PC-3 (cell line): Measurements from ENCODE around the gene IFT20. TPM values are rescaled to one million over a fixed set of nuclear protein-coding genes. Genes with fewer than 3 reads are reported as not detected.
A peak's percentile ranks its signal among the peaks of the same experiment; 100 is the strongest.

Experiments
- ATAC-seq: fragments of 200-7000 bp; cut with Tn5 transposase; 2 replicates; pipeline ENCODE4 v1.9.1; 2020; ENCODE audit warnings: mild to moderate bottlenecking, moderate library complexity
- BruUV-seq: library from RNA; stranded (reverse); fragments of 400-500 nt; replicated peaks from 2 replicates; lab custom pipeline; 2021; lab: Mats Ljungman, UMichigan
- CTCF ChIA-PET: fragments of 300-600 bp; sonication (Branson Sonifier 250); formaldehyde crosslinking; loops from one replicate; lab custom pipeline; 2022; ENCODE audit warnings: antibody characterized with exemption; lab: Charles Lee
- POLR2A ChIA-PET: fragments of 300-600 bp; sonication (Branson Sonifier 250); formaldehyde crosslinking; loops from one replicate; lab custom pipeline; 2022; ENCODE audit warnings: antibody characterized with exemption; ENCODE audit not compliant: unreplicated experiment; lab: Charles Lee
- DNase-seq: peaks from one replicate; pipeline ENCODE4 v3.0.0-alpha.2; 2015
- H2AFZ ChIP-seq: fragments of 300-600 bp; sonication (generic); 2 replicates; pipeline ENCODE4 v1.6.0; 2016; ENCODE audit warnings: antibody characterized with exemption, low read length
- H3F3A ChIP-seq: fragments of 300-600 bp; sonication (generic); one replicate; pipeline ENCODE4 v1.6.0; 2017; ENCODE audit warnings: antibody characterized with exemption, low read length, control low read depth, mild to moderate bottlenecking; ENCODE audit not compliant: unreplicated experiment
- H3K27ac ChIP-seq: fragments of 300-600 bp; sonication (generic); 2 replicates; pipeline ENCODE4 v1.5.1; 2016; ENCODE audit warnings: mild to moderate bottlenecking, low read length
- H3K27me3 ChIP-seq: fragments of 300-600 bp; sonication (generic); 2 replicates; pipeline ENCODE4 v1.6.1; 2016; ENCODE audit warnings: low read length, mixed read lengths
- H3K36me3 ChIP-seq: fragments of 300-600 bp; sonication (generic); 2 replicates; pipeline ENCODE4 v1.6.1; 2016; ENCODE audit warnings: low read depth, mixed run types, low read length, mixed read lengths
- H3K4me1 ChIP-seq: fragments of 300-600 bp; sonication (generic); 2 replicates; pipeline ENCODE4 v1.5.1; 2016; ENCODE audit warnings: low read length; ENCODE audit not compliant: insufficient read depth
- H3K4me2 ChIP-seq: fragments of 300-600 bp; sonication (generic); 2 replicates; pipeline ENCODE4 v1.6.0; 2016; ENCODE audit warnings: low read length
- H3K4me3 ChIP-seq: fragments of 300-600 bp; sonication (generic); 2 replicates; pipeline ENCODE4 v1.5.1; 2016; ENCODE audit warnings: mild to moderate bottlenecking, low read length, mixed read lengths
- H3K79me2 ChIP-seq: fragments of 300-600 bp; sonication (generic); 2 replicates; pipeline ENCODE4 v1.6.1; 2017; ENCODE audit warnings: low read length, mixed read lengths
- H3K9ac ChIP-seq: fragments of 300-600 bp; sonication (generic); 2 replicates; pipeline ENCODE4 v1.6.0; 2016; ENCODE audit warnings: mild to moderate bottlenecking, low read length
- H3K9me2 ChIP-seq: fragments of 300-600 bp; sonication (generic); replicated peaks from 2 replicates; pipeline ENCODE4 v1.6.1; 2016; ENCODE audit warnings: mixed run types, low read length, mixed read lengths
- H3K9me3 ChIP-seq: fragments of 300-600 bp; sonication (generic); 2 replicates; pipeline ENCODE4 v1.6.1; 2016; ENCODE audit warnings: low read length, mixed read lengths
- H4K20me1 ChIP-seq: fragments of 300-600 bp; sonication (generic); 2 replicates; pipeline ENCODE4 v1.6.1; 2016; ENCODE audit warnings: low read length, mixed read lengths
- CTCF ChIP-seq: fragments of 300-600 bp; sonication (generic); conservative IDR thresholded peaks from 2 replicates; pipeline ENCODE4 v1.5.1; 2017; ENCODE audit warnings: antibody characterized with exemption, low read depth, mild to moderate bottlenecking, low read length
- EZH2 ChIP-seq: fragments of 300-600 bp; sonication (generic); IDR thresholded peaks from one replicate; pipeline ENCODE4 v1.6.1; 2017; ENCODE audit warnings: antibody characterized with exemption, mild to moderate bottlenecking, low read length; ENCODE audit not compliant: unreplicated experiment
- EZH2phosphoT487 ChIP-seq: fragments of 300-600 bp; sonication (generic); IDR thresholded peaks from 2 replicates; pipeline ENCODE4 v1.6.1; 2018; ENCODE audit warnings: mild to moderate bottlenecking, antibody characterized with exemption, low read length, borderline replicate concordance
- intact Hi-C: fragments of 100-400 bp; cut with micrococcal nuclease; formaldehyde crosslinking; loops from 2 replicates; pipeline ENCODE4 v1.9.0; 2023
- total RNA-seq: library from RNA; depleted of rRNA; stranded (reverse); fragments of >200 nt; gene quantifications from 2 replicates; pipeline ENCODE4 v1.2.3, GENCODE V29; 2014

IFT20 gene
- total RNA-seq, 1 experiment from 2014 or later, result 23.1 TPM

DNA sequence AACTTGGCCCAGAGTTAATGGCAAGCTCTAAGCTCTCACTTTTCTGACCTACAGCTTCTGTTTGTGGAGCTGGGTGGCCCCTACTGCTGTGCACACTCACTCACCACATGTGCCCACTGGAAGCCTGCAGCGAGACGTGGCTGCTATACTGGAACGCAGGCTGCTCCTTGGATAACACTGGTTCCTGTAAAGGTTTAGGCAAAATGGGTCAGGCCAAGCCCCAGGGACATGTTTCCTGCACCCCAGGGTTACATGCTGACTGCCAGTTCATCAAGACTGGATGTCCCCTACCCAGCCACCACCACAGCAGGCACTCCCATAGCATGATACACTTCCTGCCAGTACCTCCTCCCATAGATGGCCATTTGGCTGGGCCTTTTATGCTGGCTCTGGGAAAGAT lies 13.7 kb upstream of the IFT20 start:
- H3K4me1 ChIP-seq, result peaks cover 28% of the 10 kb centered on the region
- CTCF ChIA-PET, result no interaction called here
- intact Hi-C loops, result no loop called here
- H3K79me2 ChIP-seq, result no peaks in the 10 kb centered on the region
- H4K20me1 ChIP-seq, result no peaks in the 10 kb centered on the region
- DNase-seq, result no peak
- peaks cover 25% of the 10 kb centered on the region; the same call in 1 of the 2 replicates for H3K36me3 ChIP-seq
- no peaks in the 10 kb centered on the region for H3K27me3 ChIP-seq
- BruUV-seq, result no TSS peak
- H3K27ac ChIP-seq, result no peak overlapping the region
- no peak for ATAC-seq
- POLR2A ChIA-PET, result no interaction called here
- TF ChIP-seq EZH2phosphoT487, result no peak
- no peak for TF ChIP-seq CTCF
- no peak for TF ChIP-seq EZH2
- no peak overlapping the region for H3K4me3 ChIP-seq
- no peak overlapping the region for H3K9ac ChIP-seq
- no peak overlapping the region for H3K4me2 ChIP-seq
- H2AFZ ChIP-seq, result no peak overlapping the region
- H3F3A ChIP-seq, result peaks cover 6% of the 10 kb centered on the region
- H3K9me3 ChIP-seq, result no peaks in the 10 kb centered on the region
- H3K9me2 ChIP-seq, result no peaks in the 10 kb centered on the region

GRCh38 chr17:28347261-28347891 lies 12.1 kb upstream of the IFT20 start:
- Histone ChIP-seq H3K4me1 (peaks cover 28% of the 10 kb centered on the region), H3K27ac (peak overlapping the region; percentile 92), H2AFZ (no peak overlapping the region), H3K9me3 (no peaks in the 10 kb centered on the region), H4K20me1 (no peaks in the 10 kb centered on the region), H3K4me2 (peak overlapping the region; percentile 74), H3K79me2 (no peaks in the 10 kb centered on the region), H3K9ac (peak overlapping the region; percentile 55), H3K36me3 (peaks cover 16% of the 10 kb centered on the region; the same call in 1 of the 2 replicates), H3K9me2 (no peaks in the 10 kb centered on the region), H3K27me3 (no peaks in the 10 kb centered on the region), H3K4me3 (no peak overlapping the region; the same call in 1 of the 2 replicates), H3F3A (peaks cover 6% of the 10 kb centered on the region)
- intact Hi-C loops, result loop anchor here (1.0 kb wide), 1 partner anchor 10 kb away; the partner anchor contains the start of gene POLDIP2
- BruUV-seq, result TSS peak; percentile 13
- DNase-seq, result peak; percentile 92
- TF ChIP-seq CTCF (no peak), EZH2phosphoT487 (no peak), EZH2 (no peak)
- POLR2A ChIA-PET, result interaction anchor here (1.9 kb wide), 1 partner anchor 12 kb away, joined by 14 read pairs; the partner anchor contains the start of genes IFT20 and TNFAIP1
- CTCF ChIA-PET, result interaction anchor here (1.0 kb wide), 1 partner anchor 12 kb away, joined by 5 read pairs; the partner anchor contains the start of genes IFT20 and TNFAIP1
- peak; percentile 89 for ATAC-seq
